Osteoblast (primary cell): ENCODE data around the gene COL9A1. TPM values are rescaled to one million over a fixed set of nuclear protein-coding genes. Genes with fewer than 3 reads are reported as not detected.

Experiments
- DNase-seq: peaks from one replicate; pipeline ENCODE4 v3.0.0; 2011; ENCODE audit warnings: low spot score, mixed read lengths; ENCODE audit not compliant: insufficient read length; ENCODE audit errors: missing footprints
- H2AFZ ChIP-seq: 2 replicates; pipeline ENCODE4 v1.6.0; 2011; ENCODE audit warnings: mild to moderate bottlenecking, low read length
- H3K27ac ChIP-seq: 2 replicates; pipeline ENCODE4 v1.5.1; 2011; ENCODE audit warnings: mild to moderate bottlenecking, low read depth, low read length, moderate library complexity
- H3K27me3 ChIP-seq: 2 replicates; pipeline ENCODE4 v1.6.0; 2012; ENCODE audit warnings: mild to moderate bottlenecking, control low read depth, inconsistent platforms, low read length, moderate library complexity; ENCODE audit not compliant: insufficient read depth
- H3K36me3 ChIP-seq: 2 replicates; pipeline ENCODE4 v1.5.1; 2011; ENCODE audit warnings: mild to moderate bottlenecking, low read length, control low read depth, moderate library complexity; ENCODE audit not compliant: insufficient read depth
- H3K4me1 ChIP-seq: 2 replicates; pipeline ENCODE4 v1.5.1; 2011; ENCODE audit warnings: mild to moderate bottlenecking, low read length, control low read depth, moderate library complexity; ENCODE audit not compliant: insufficient read depth
- H3K4me2 ChIP-seq: 2 replicates; pipeline ENCODE4 v1.6.0; 2011; ENCODE audit warnings: mild to moderate bottlenecking, low read length; ENCODE audit not compliant: insufficient read depth
- H3K4me3 ChIP-seq: fragments of 200-600 bp; sonication (generic); 3 replicates; pipeline ENCODE4 v1.5.1; 2012; ENCODE audit warnings: mild to moderate bottlenecking, low read length, inconsistent platforms; ENCODE audit not compliant: insufficient read depth
- H3K79me2 ChIP-seq: 2 replicates; pipeline ENCODE4 v1.6.0; 2012; ENCODE audit warnings: mild to moderate bottlenecking, low read length, control low read depth, inconsistent platforms; ENCODE audit not compliant: insufficient read depth
- H3K9me3 ChIP-seq: 2 replicates; pipeline ENCODE4 v1.5.1; 2011; ENCODE audit warnings: low read depth, low read length, control low read depth
- H4K20me1 ChIP-seq: 2 replicates; pipeline ENCODE4 v1.6.0; 2012; ENCODE audit warnings: mild to moderate bottlenecking, low read length, control low read depth; ENCODE audit not compliant: insufficient read depth
- total RNA-seq: library from RNA; depleted of rRNA; stranded (reverse); fragments of >200 nt; gene quantifications from 2 replicates; pipeline ENCODE4 v1.2.3, GENCODE V29; 2012
- TF ChIP-seq, protein P1 (sequence below): IDR thresholded peaks from 2 replicates; pipeline ENCODE4 v1.5.1; 2011; ENCODE audit warnings: mild to moderate bottlenecking, low read depth, low read length, moderate library complexity; ENCODE audit errors: extremely low read depth

Gene COL9A1
- total RNA-seq, 1 donor = not detected

DNA sequence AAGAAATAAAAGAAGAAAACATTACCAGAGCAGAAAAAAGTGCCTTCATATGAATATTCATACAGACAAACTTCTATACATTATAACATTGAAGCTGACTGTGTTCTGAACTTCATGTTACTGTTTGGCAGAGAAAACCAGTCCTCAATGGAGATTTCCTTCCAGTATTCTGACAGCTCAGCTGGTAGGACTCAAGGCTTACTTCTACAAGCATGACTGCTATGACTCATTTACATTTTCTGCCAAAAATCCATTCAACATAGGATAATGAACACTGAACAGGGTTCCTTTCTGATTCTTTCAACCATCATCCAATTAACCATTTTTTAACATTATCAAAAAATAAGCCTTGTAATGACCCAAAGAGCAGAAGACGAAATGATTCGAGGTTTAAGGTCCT is 25.4 kb downstream of the COL9A1 start:
- DNase-seq = no peak
- peaks cover 13% of the 10 kb centered on the region for H3K27me3 ChIP-seq
- TF ChIP-seq, protein P1, sequence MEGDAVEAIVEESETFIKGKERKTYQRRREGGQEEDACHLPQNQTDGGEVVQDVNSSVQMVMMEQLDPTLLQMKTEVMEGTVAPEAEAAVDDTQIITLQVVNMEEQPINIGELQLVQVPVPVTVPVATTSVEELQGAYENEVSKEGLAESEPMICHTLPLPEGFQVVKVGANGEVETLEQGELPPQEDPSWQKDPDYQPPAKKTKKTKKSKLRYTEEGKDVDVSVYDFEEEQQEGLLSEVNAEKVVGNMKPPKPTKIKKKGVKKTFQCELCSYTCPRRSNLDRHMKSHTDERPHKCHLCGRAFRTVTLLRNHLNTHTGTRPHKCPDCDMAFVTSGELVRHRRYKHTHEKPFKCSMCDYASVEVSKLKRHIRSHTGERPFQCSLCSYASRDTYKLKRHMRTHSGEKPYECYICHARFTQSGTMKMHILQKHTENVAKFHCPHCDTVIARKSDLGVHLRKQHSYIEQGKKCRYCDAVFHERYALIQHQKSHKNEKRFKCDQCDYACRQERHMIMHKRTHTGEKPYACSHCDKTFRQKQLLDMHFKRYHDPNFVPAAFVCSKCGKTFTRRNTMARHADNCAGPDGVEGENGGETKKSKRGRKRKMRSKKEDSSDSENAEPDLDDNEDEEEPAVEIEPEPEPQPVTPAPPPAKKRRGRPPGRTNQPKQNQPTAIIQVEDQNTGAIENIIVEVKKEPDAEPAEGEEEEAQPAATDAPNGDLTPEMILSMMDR = no peak
- no peak overlapping the region for H3K4me3 ChIP-seq
- H2AFZ ChIP-seq = no peak overlapping the region
- H3K4me1 ChIP-seq = no peaks in the 10 kb centered on the region
- H3K27ac ChIP-seq = no peak overlapping the region
- no peaks in the 10 kb centered on the region for H3K36me3 ChIP-seq
- H3K4me2 ChIP-seq = no peak overlapping the region
- no peaks in the 10 kb centered on the region for H3K9me3 ChIP-seq
- H4K20me1 ChIP-seq = no peaks in the 10 kb centered on the region
- no peaks in the 10 kb centered on the region for H3K79me2 ChIP-seq

DNA sequence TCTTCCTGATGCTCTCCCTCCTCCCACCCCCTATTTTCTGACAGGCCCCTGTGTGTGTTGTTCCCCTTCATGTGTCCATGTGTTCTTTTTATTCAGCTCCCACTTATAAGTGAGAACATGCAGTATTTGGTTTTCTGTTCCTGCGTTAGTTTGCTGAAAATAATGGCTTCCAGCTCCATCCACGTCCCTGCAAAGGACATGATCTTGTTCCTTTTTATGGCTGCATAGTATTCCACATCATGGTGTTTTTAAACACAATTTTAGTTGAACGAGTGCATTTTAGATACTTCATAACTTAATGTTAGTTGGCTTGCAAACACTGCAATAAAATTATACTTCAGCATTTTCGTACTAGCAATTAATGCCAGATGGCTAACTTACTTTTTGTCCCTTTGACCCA is 28.5 kb downstream of the COL9A1 start:
- Histone ChIP-seq H3K27ac (no peak overlapping the region), H3K9me3 (no peaks in the 10 kb centered on the region), H3K36me3 (no peaks in the 10 kb centered on the region), H3K4me1 (no peaks in the 10 kb centered on the region), H3K79me2 (no peaks in the 10 kb centered on the region), H4K20me1 (no peaks in the 10 kb centered on the region), H3K4me3 (no peak overlapping the region), H3K4me2 (no peak overlapping the region), H3K27me3 (no peaks in the 10 kb centered on the region), H2AFZ (no peak overlapping the region)
- no peak for DNase-seq
- TF ChIP-seq, protein P1 = no peak

DNA sequence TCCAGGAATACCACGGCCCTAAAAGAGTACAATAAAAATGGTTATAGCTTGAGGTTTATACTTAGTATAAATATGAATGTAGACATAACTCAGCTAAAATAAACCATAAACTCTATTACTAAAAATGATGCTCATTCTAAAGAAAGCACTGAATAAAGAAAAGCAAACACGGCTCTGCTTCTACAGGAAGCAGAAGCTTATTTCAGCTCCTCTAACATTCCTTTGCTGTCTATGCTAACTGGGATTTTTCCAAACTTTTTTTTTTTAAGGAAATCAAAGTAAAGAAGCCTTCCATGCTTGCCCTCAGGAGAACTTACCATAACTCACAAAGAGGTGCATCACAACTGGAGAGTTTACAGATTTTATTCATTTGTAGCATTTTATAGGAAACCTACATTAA is 30.8 kb downstream of the COL9A1 start:
- Histone ChIP-seq H3K36me3 (no peaks in the 10 kb centered on the region), H2AFZ (no peak overlapping the region), H3K9me3 (no peaks in the 10 kb centered on the region), H3K4me3 (no peak overlapping the region), H3K27me3 (no peaks in the 10 kb centered on the region), H3K79me2 (no peaks in the 10 kb centered on the region), H3K27ac (no peak overlapping the region), H3K4me2 (no peak overlapping the region), H4K20me1 (no peaks in the 10 kb centered on the region), H3K4me1 (no peaks in the 10 kb centered on the region)
- DNase-seq = no peak
- TF ChIP-seq, protein P1 = no peak

DNA sequence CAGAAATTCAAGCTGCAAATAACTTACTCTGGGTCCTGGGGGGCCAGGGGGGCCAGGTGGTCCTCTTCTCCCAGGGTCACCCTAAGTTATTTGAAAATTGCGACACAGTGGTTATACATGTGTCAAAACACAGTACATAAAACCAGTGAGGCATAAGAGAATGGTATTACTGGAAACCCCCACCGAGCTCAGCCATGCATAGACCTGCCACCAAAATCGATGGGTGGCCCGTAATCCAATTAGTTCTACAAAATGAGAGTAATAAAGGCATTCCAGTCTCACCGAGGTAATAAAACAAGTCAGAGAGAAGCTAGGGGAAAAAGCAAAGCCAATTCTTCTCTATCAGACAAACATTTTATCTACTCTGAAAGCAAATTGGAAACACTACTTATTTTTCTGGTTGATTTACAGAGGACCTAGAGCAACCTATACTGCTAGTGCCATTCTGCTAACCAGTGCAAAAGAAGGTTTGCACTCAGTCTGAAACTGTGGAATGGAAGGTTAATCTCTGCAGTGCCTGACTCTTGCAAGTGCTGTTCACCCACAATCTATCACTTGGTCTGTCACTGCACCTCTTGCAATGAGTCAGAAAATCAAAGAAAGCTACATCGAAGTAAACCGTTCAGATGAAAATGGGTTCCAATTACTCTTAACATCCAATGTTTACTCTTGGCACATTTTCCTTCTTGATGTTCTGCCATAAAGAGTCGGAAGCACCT is 32.4 kb downstream of the COL9A1 start:
- Histone ChIP-seq H3K79me2 (no peaks in the 10 kb centered on the region), H3K4me1 (no peaks in the 10 kb centered on the region), H3K36me3 (no peaks in the 10 kb centered on the region), H3K27ac (no peak overlapping the region), H2AFZ (no peak overlapping the region), H4K20me1 (no peaks in the 10 kb centered on the region), H3K27me3 (no peaks in the 10 kb centered on the region), H3K9me3 (no peaks in the 10 kb centered on the region), H3K4me3 (no peak overlapping the region), H3K4me2 (no peak overlapping the region)
- no peak for DNase-seq
- TF ChIP-seq, protein P1 = no peak
